Liver (tissue), 9 donors: ENCODE results near the gene TOMT. TPM values are rescaled to one million over a fixed set of nuclear protein-coding genes. Genes with fewer than 3 reads are reported as not detected.

Source experiments
- DNase-seq: peaks from one replicate; pipeline ENCODE4 v3.0.0-alpha.2; 2017; ENCODE audit warnings: low spot score
- H3K27ac ChIP-seq, 2 donors: one replicate each; pipeline ENCODE4 v1.7.0; 2013; ENCODE audit warnings: inconsistent platforms in 2 of 2, low read length in 2 of 2, control low read depth in 1 of 2, low read depth in 1 of 2, mild to moderate bottlenecking in 1 of 2
- H3K27me3 ChIP-seq, 4 donors: one replicate each; pipeline versions ENCODE4 v1.6.1 to v1.7.0; 2013; ENCODE audit warnings: low read length in 3 of 4, inconsistent platforms in 1 of 4, mild to moderate bottlenecking in 1 of 4, moderate library complexity in 1 of 4; ENCODE audit not compliant: control insufficient read depth in 4 of 4, insufficient read depth in 4 of 4
- H3K36me3 ChIP-seq, 4 donors: one replicate each; pipeline versions ENCODE4 v1.6.1 to v1.7.0; 2013; ENCODE audit warnings: low read length in 3 of 4, mild to moderate bottlenecking in 3 of 4, low read depth in 1 of 4, moderate library complexity in 1 of 4; ENCODE audit not compliant: control insufficient read depth in 4 of 4, insufficient read depth in 3 of 4
- H3K4me1 ChIP-seq, 4 donors: one replicate each; pipeline versions ENCODE4 v1.6.1 to v1.7.0; 2013; ENCODE audit warnings: low read length in 3 of 4, mild to moderate bottlenecking in 3 of 4, moderate library complexity in 1 of 4; ENCODE audit not compliant: control insufficient read depth in 4 of 4, insufficient read depth in 4 of 4
- H3K4me3 ChIP-seq, 3 donors: one replicate each; pipeline versions ENCODE4 v1.6.1 to v1.7.0; 2013; ENCODE audit warnings: low read length in 3 of 3, control low read depth in 1 of 3, low read depth in 1 of 3, mild to moderate bottlenecking in 1 of 3
- H3K9ac ChIP-seq, 2 donors: one replicate each; pipeline ENCODE4 v1.7.0; 2013; ENCODE audit warnings: low read length in 2 of 2, mild to moderate bottlenecking in 2 of 2, moderate library complexity in 2 of 2, control low read depth in 1 of 2, low read depth in 1 of 2
- H3K9me3 ChIP-seq, 4 donors: one replicate each; pipeline versions ENCODE4 v1.6.1 to v1.7.0; 2013; ENCODE audit warnings: low read length in 3 of 4; ENCODE audit not compliant: control insufficient read depth in 4 of 4
- CTCF ChIP-seq: fragments of 150-350 bp; IDR thresholded peaks from 2 replicates; pipeline ENCODE4 v1.5.1; 2017; ENCODE audit warnings: improper control_type of control experiment, low read depth, low read length; ENCODE audit not compliant: missing input control
- EGR1 ChIP-seq, 2 donors: IDR thresholded peaks; 2 replicates each; pipeline ENCODE4 v1.6.1; 2016 to 2018; ENCODE audit warnings: antibody characterized with exemption in 2 of 2, low read depth in 2 of 2
- FOXA1 ChIP-seq: IDR thresholded peaks from 2 replicates; pipeline ENCODE4 v1.6.1; 2016; ENCODE audit warnings: antibody characterized with exemption
- FOXA2 ChIP-seq: IDR thresholded peaks from 2 replicates; pipeline ENCODE4 v1.6.1; 2016; ENCODE audit warnings: antibody characterized with exemption
- GABPA ChIP-seq, 2 donors: IDR thresholded peaks in 1 of 2; conservative IDR thresholded peaks in 1 of 2; 2 replicates each; pipeline ENCODE4 v1.6.1; 2016; ENCODE audit warnings: antibody characterized with exemption in 2 of 2, mild to moderate bottlenecking in 1 of 2, moderate library complexity in 1 of 2
- HNF4A ChIP-seq, 2 donors: conservative IDR thresholded peaks; 2 replicates each; pipeline ENCODE4 v1.6.1; 2016; ENCODE audit warnings: antibody characterized with exemption in 2 of 2, mild to moderate bottlenecking in 2 of 2
- HNF4G ChIP-seq: IDR thresholded peaks from 2 replicates; pipeline ENCODE4 v1.6.1; 2016; ENCODE audit warnings: antibody characterized with exemption
- JUND ChIP-seq, 2 donors: IDR thresholded peaks; 2 replicates each; pipeline ENCODE4 v1.6.1; 2016; ENCODE audit warnings: antibody characterized with exemption in 2 of 2
- NR2F2 ChIP-seq: IDR thresholded peaks from 2 replicates; pipeline ENCODE4 v1.6.1; 2016; ENCODE audit warnings: antibody characterized with exemption
- RAD21 ChIP-seq, 2 donors: IDR thresholded peaks; 2 replicates each; pipeline ENCODE4 v1.6.1; 2016; ENCODE audit warnings: antibody characterized with exemption in 2 of 2, mild to moderate bottlenecking in 2 of 2
- REST ChIP-seq: IDR thresholded peaks from 2 replicates; pipeline ENCODE4 v1.6.1; 2016; ENCODE audit warnings: antibody characterized with exemption, mild to moderate bottlenecking
- RXRA ChIP-seq, 2 donors: IDR thresholded peaks; 2 replicates each; pipeline ENCODE4 v1.6.1; 2017 to 2018; ENCODE audit warnings: antibody characterized with exemption in 2 of 2, mild to moderate bottlenecking in 1 of 2
- SP1 ChIP-seq: IDR thresholded peaks from 2 replicates; pipeline ENCODE4 v1.6.1; 2018; ENCODE audit warnings: antibody characterized with exemption, mild to moderate bottlenecking
- TAF1 ChIP-seq: conservative IDR thresholded peaks from 2 replicates; pipeline ENCODE4 v1.6.1; 2016; ENCODE audit warnings: antibody characterized with exemption, mild to moderate bottlenecking
- YY1 ChIP-seq: IDR thresholded peaks from 2 replicates; pipeline ENCODE4 v1.6.1; 2016; ENCODE audit warnings: antibody characterized with exemption, mild to moderate bottlenecking
- ZBTB33 ChIP-seq: IDR thresholded peaks from 2 replicates; pipeline ENCODE4 v1.6.1; 2016; ENCODE audit warnings: antibody characterized with exemption
- WGBS: extraction: QIAGEN DNeasy Blood & Tissue Kit; methylation state at CpG from one replicate; pipeline ENCODE4 v1.1.7; 2013; 5-methylcytosine and 5-hydroxymethylcytosine counted together
- polyA plus RNA-seq, 2 donors: library from polyadenylated mRNA; stranded (reverse) in 1 of 2; unstranded in 1 of 2; fragments of 200-250 nt in 1 of 2; fragments of >200 nt in 1 of 2; fragmentation: Nextera tagmentation in 1 of 2; extraction: Ambion mirVana in 1 of 2; gene quantifications; one replicate each; pipeline versions ENCODE4 v1.2.1 to v1.2.3, GENCODE V29; 2013 to 2015
- total RNA-seq, 2 donors: library from RNA; depleted of rRNA; stranded (reverse); fragments of >200 nt; gene quantifications; one replicate each; pipeline ENCODE4 v1.2.3, GENCODE V29; 2014
- TF ChIP-seq, protein P1 (sequence below): IDR thresholded peaks from 2 replicates; pipeline ENCODE4 v1.6.1; 2016; ENCODE audit warnings: antibody characterized with exemption
- TF ChIP-seq, protein P2 (sequence below): IDR thresholded peaks from 2 replicates; pipeline ENCODE4 v1.6.1; 2016; ENCODE audit warnings: antibody characterized with exemption
- donor health status: healthy.
- donor health status: healthy.
- donor health status: healthy.
- donor health status: healthy.
- donor health status: healthy.

TOMT gene
- total and polyA plus RNA-seq, 4 donors = 0.33 TPM; not detected in 3

DNA sequence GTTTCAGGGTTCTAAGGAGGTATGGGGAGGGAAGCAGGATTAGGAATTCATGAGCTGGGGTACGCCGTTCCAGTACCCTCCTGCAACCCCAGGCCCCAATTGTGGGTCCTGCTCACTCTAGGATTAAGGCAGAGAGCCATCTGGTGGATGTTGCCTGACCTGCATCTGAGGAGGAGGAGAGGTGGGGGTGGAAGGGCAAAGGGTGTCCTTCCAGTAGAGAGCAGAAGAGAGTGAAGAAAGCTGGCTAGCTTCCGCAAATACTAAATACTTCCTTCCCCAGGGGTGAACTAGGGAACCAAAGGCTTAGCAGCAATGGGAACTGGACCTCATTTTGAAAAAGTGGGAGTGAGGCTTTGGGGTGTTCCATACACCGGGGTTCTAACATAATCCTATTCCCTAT is 14.4 kb upstream of the TOMT start:
- WGBS = 41% methylated on average over 4 of the region's 4 CpGs
- peak in 1 of 2 donors; percentile 31 for TF ChIP-seq RXRA (IDR thresholded peaks at IDR 0.05)
- TF ChIP-seq HNF4A (conservative IDR thresholded peaks at IDR 0.05) = no peak
- no peak for TF ChIP-seq JUND (IDR thresholded peaks at IDR 0.05)
- TF ChIP-seq, protein P1, sequence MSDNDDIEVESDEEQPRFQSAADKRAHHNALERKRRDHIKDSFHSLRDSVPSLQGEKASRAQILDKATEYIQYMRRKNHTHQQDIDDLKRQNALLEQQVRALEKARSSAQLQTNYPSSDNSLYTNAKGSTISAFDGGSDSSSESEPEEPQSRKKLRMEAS = no peak
- TF ChIP-seq TAF1 = no peak
- TF ChIP-seq YY1 = peak; percentile 17
- TF ChIP-seq, protein P2, sequence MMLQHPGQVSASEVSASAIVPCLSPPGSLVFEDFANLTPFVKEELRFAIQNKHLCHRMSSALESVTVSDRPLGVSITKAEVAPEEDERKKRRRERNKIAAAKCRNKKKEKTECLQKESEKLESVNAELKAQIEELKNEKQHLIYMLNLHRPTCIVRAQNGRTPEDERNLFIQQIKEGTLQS = no peak
- TF ChIP-seq ZBTB33 = no peak
- TF ChIP-seq RAD21 (IDR thresholded peaks at IDR 0.05) = peak; percentile 89 to 95
- no peak for TF ChIP-seq HNF4G
- no peak for TF ChIP-seq FOXA1
- TF ChIP-seq GABPA (IDR thresholded peaks at IDR 0.05 in 1 of 2, conservative IDR thresholded peaks at IDR 0.05 in 1 of 2) = no peak
- no peak for TF ChIP-seq EGR1 (IDR thresholded peaks at IDR 0.05; ENCODE audit: low read depth in 2 of 2)
- TF ChIP-seq NR2F2 = peak; percentile 55
- TF ChIP-seq SP1 = no peak
- TF ChIP-seq CTCF = peak; percentile 86
- TF ChIP-seq REST = no peak
- TF ChIP-seq FOXA2 = no peak
- Histone ChIP-seq H3K9ac (no peak overlapping the region), H3K36me3 (peaks cover 0 to 29% (median 6%) of the 10 kb centered on the region in 4 donors), H3K27ac (peak overlapping the region; percentile 11 to 60), H3K4me1 (peaks cover 0 to 7% (median 2%) of the 10 kb centered on the region in 4 donors), H3K9me3 (no peaks in the 10 kb centered on the region), H3K27me3 (no peaks in the 10 kb centered on the region), H3K4me3 (no peak overlapping the region)
- peak; percentile 74 for DNase-seq
